SK-N-SH (cell line): ENCODE results near the gene TMEM51.

Source experiments
- EP300 ChIP-seq, 2 experiments: IDR thresholded peaks; 2 replicates each; pipeline versions ENCODE4 v1.4.0 to v1.6.1; 2012; ENCODE audit warnings: borderline replicate concordance in 1 of 2, low read depth in 1 of 2, low read length in 1 of 2
- EZH2phosphoT487 ChIP-seq: fragments of 200-600 bp; sonication (generic); IDR thresholded peaks from 2 replicates; pipeline ENCODE4 v1.6.1; 2017; ENCODE audit warnings: low read depth, mixed run types, mild to moderate bottlenecking, antibody characterized with exemption, moderate library complexity, borderline replicate concordance
- FOXJ3 ChIP-seq: sonication (generic); formaldehyde crosslinking; IDR thresholded peaks from 2 replicates; pipeline ENCODE4 v1.5.1; 2020; ENCODE audit warnings: mild to moderate bottlenecking, missing genetic modification reagents
- GABPA ChIP-seq: IDR thresholded peaks from 2 replicates; pipeline ENCODE4 v1.4.0; 2012; ENCODE audit warnings: low read depth, mild to moderate bottlenecking
- NFIC ChIP-seq: IDR thresholded peaks from 2 replicates; pipeline ENCODE4 v1.4.0; 2012; ENCODE audit warnings: borderline replicate concordance
- POLR2AphosphoS5 ChIP-seq: IDR thresholded peaks from 2 replicates; pipeline ENCODE4 v1.6.1; 2012; ENCODE audit warnings: low read depth, low read length
- RFX5 ChIP-seq: IDR thresholded peaks from 2 replicates; pipeline ENCODE4 v1.6.1; 2012; ENCODE audit warnings: mild to moderate bottlenecking, improper control_type of control experiment, low read length
- RXRA ChIP-seq: IDR thresholded peaks from 2 replicates; pipeline ENCODE4 v1.4.0; 2012; ENCODE audit warnings: low read depth, mild to moderate bottlenecking, borderline replicate concordance
- SIN3A ChIP-seq: IDR thresholded peaks from 2 replicates; pipeline ENCODE4 v1.6.1; 2012; ENCODE audit warnings: low read depth, mild to moderate bottlenecking, low read length, moderate library complexity, borderline replicate concordance
- SMC3 ChIP-seq: IDR thresholded peaks from 2 replicates; pipeline ENCODE4 v1.6.1; 2012; ENCODE audit warnings: low read depth, low read length, improper control_type of control experiment
- YY1 ChIP-seq: IDR thresholded peaks from 2 replicates; pipeline ENCODE4 v1.4.0; 2012; ENCODE audit warnings: low read depth, mild to moderate bottlenecking
- TF ChIP-seq, protein P1 (sequence below): fragments of 200-600 bp; sonication (generic); IDR thresholded peaks from 2 replicates; pipeline ENCODE4 v1.6.1; 2017; ENCODE audit warnings: antibody characterized with exemption, mild to moderate bottlenecking, moderate library complexity
- TF ChIP-seq, protein P2 (sequence below): fragments of 150-350 bp; IDR thresholded peaks from 2 replicates; pipeline ENCODE4 v1.6.1; 2017; ENCODE audit warnings: antibody characterized with exemption, low read length, low read depth, borderline replicate concordance

DNA sequence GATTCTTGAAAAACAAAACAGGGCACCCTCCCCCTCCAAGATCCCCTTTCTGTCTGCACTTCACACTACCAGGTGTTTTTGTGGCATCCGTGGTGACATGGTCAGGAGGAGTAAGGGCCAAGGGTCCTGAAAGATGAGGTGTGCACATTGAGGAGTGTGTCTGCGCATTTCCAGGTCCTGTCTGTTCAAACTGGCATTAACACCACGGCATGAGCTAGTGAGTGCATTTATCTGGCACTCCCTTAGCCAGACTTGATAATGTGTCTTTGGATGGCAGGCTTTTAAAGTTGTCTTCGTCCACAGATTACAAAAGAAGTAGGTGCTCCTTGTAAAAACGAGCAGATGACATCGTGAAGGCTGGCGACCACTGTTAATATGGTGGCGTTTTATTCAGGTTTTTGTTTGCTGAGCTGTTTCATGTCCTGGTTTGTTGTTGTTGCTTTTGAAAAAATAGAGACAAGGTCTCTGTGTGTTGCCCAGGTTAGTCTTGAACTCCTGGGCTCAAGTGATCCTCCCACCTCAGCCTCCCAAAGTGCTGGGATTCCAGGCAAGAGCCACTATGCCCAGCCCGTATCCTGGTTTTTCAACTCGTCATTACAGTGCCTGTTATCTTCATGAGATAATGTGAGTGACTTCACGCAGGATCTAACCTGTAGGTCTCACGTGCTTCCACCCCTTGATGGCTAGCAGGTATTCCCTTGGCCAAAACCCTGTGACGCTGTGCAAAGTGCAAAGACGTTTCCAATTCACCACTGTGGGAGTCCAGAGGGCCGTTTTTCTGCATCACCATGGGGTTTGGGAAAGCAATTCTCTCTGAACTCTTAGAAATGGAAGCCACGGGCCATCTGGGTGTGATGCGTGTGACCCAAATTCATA is 4.2 kb downstream of the TMEM51 start:
- no peak for TF ChIP-seq RXRA
- TF ChIP-seq POLR2AphosphoS5 = no peak
- TF ChIP-seq, protein P1, sequence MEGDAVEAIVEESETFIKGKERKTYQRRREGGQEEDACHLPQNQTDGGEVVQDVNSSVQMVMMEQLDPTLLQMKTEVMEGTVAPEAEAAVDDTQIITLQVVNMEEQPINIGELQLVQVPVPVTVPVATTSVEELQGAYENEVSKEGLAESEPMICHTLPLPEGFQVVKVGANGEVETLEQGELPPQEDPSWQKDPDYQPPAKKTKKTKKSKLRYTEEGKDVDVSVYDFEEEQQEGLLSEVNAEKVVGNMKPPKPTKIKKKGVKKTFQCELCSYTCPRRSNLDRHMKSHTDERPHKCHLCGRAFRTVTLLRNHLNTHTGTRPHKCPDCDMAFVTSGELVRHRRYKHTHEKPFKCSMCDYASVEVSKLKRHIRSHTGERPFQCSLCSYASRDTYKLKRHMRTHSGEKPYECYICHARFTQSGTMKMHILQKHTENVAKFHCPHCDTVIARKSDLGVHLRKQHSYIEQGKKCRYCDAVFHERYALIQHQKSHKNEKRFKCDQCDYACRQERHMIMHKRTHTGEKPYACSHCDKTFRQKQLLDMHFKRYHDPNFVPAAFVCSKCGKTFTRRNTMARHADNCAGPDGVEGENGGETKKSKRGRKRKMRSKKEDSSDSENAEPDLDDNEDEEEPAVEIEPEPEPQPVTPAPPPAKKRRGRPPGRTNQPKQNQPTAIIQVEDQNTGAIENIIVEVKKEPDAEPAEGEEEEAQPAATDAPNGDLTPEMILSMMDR = no peak
- TF ChIP-seq RFX5 = no peak
- no peak for TF ChIP-seq NFIC
- TF ChIP-seq EZH2phosphoT487 = no peak
- no peak for TF ChIP-seq GABPA
- no peak for TF ChIP-seq EP300 (IDR thresholded peaks at IDR 0.05; ENCODE audit: borderline replicate concordance in 1 of 2, low read depth in 1 of 2, low read length in 1 of 2)
- TF ChIP-seq FOXJ3 (CRISPR knock-in tag) = no peak
- no peak for TF ChIP-seq YY1
- no peak for TF ChIP-seq SMC3
- no peak for TF ChIP-seq SIN3A
- TF ChIP-seq, protein P2, sequence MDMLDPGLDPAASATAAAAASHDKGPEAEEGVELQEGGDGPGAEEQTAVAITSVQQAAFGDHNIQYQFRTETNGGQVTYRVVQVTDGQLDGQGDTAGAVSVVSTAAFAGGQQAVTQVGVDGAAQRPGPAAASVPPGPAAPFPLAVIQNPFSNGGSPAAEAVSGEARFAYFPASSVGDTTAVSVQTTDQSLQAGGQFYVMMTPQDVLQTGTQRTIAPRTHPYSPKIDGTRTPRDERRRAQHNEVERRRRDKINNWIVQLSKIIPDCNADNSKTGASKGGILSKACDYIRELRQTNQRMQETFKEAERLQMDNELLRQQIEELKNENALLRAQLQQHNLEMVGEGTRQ = no peak
